Right renal pelvis (tissue), 4 donors: ENCODE measurements around the gene LGI1. TPM values are rescaled to one million over a fixed set of nuclear protein-coding genes. Genes with fewer than 3 reads are reported as not detected.

ENCODE experiments used
- DNase-seq, 4 donors: peaks; one replicate each; pipeline ENCODE4 v3.0.0-alpha.2; 2013; ENCODE audit warnings: low read depth in 4 of 4, low spot score in 3 of 4, missing footprints in 1 of 4
- polyA plus RNA-seq, 4 donors: library from polyadenylated mRNA; unstranded; fragments of 120-200 nt; gene quantifications; one replicate each; pipeline ENCODE4 v1.2.1, GENCODE V29; 2013; ENCODE audit not compliant: insufficient read length in 4 of 4

The LGI1 gene
- polyA plus RNA-seq = 1 to 10 TPM; 4.5 to 8.2 (median 7.2) TPM

- no peak for DNase-seq
Observed at GRCh38 chr10:93757801-93758507, at the start of gene LGI1. Gene LGI1, plus strand, starts transcription at chr10:93757936. Its CDS starts 209 bp downstream, at chr10:93758145.

DNA sequence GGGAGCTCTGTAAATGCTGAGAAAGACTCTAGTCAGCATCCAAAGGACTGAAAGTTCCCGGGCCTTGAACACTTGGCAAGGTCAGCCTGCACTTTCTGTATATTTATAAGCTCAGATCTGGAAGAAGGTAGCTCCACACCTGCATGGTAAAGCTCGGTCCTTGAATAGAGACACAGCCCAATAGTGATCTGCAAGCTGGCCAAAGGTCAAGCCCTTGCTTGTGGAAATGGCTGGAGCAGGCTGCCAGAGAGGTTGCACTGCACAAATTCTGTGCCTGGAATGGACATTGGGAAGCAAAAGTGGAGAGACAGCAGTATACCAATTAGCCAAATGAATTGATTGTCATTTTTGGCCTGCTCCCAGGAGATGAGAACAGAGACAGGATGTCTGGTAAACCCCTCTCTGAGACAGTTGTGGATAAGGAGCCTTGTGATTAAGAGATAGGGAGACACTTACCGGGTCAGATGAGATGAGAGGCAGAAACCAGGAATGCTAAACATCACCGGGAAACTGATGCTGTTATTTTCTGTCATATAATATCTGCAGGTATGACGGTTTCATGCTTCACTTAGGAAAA lies 47.3 kb upstream of the LGI1 start:
- DNase-seq = no peak

- no peak for DNase-seq
Observed at GRCh38 chr10:93711891-93712290, 45.8 kb upstream of the LGI1 start.

DNA sequence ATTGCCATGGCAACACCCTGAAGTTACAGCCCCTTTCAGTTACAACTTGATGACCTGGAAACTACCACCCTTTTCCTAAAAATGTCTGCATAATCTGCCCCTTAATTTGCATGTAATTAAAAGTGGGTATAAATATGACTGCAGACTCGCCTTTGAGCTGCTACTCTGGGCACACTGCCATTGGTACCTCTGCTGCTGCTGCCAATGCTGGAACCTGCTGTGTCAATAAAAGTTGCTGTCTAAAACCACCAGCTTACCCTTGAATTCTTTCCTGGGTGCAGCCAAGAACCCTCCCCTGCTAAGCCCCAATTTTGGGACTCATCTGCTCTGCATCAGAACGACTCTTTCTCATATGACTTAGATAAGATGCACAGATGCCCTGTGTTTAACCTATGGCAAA lies 45.1 kb upstream of the LGI1 start:
- DNase-seq = no peak

- DNase-seq = no peak
Observed at GRCh38 chr10:93715345-93715744, 42.4 kb upstream of the LGI1 start.

- DNase-seq = no peak
Observed at GRCh38 chr10:93716766-93717165, 41.0 kb upstream of the LGI1 start.

- no peak for DNase-seq
Observed at GRCh38 chr10:93718937-93719725, 38.6 kb upstream of the LGI1 start.

- DNase-seq = no peak
Observed at GRCh38 chr10:93719901-93720300, 37.8 kb upstream of the LGI1 start.

GRCh38 chr10:93722550-93722949 lies 35.2 kb upstream of the LGI1 start:
- DNase-seq = no peak

DNA sequence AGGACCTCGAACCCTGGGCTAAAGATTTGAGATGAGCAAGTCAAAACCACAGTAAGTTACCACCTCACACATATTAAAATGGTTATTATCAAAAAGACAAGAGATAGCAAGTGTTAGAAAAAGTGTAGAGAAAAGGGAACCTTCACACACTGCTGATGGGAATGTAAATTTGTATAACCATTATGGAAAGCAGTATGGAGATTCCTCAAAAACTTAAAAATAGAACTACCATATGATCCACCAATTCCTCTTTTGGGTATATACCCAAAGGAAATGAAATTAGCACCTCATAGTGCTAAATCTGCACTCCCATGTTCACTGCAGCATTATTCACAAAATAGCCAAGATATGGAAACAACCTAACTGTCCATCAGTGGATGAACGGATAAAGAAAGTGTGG lies 34.6 kb upstream of the LGI1 start:
- DNase-seq = no peak

DNA sequence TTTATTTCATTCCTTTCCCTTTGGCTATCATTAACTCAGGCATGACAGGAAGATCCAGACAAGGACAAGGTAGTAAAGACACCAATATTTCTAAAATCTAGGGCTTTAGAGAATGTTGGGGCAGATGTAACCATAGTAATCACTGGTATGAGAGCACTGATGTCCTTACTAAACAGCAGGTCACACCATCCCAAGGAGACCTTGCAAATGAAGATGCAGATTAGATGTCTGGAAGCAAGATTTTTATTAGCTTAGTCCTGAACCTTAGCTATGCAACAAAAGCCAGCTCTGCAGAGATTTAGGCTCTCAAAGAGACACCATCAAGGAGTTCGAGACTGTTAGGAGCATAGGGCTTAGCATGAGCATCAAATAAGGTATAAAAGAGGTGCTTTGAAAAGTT lies 31.7 kb upstream of the LGI1 start:
- DNase-seq = no peak

GRCh38 chr10:93741367-93741766 lies 16.4 kb upstream of the LGI1 start:
- DNase-seq = no peak

- no peak for DNase-seq
Observed at GRCh38 chr10:93742633-93743349, 14.9 kb upstream of the LGI1 start.

- DNase-seq = no peak
Observed at GRCh38 chr10:93745408-93746065, 12.2 kb upstream of the LGI1 start.

DNA sequence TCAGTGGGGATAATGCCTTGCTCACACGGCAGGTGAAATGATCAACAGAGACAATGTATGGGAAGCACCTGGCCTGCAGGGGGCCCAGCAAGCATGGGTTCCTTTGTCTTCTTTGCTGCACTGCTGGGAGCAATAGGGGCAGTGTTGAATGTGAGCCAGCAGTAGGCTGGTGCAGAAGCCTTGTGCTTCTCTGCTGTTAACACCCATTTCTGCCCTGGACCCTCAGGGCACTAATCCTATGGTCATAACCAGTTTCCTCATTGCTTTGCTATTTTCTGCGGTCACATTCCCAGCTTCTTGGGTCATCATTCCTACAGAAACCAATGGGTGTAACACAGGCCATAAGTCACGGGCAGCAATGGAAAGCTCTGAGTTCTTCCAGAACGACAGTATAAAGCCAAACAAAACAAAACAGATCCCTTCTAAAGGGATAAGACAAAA lies 10.9 kb upstream of the LGI1 start:
- DNase-seq = no peak

GRCh38 chr10:93749218-93749799 lies 8.4 kb upstream of the LGI1 start:
- DNase-seq = no peak

GRCh38 chr10:93751124-93751523 lies 6.6 kb upstream of the LGI1 start:
- DNase-seq = no peak

- DNase-seq = no peak
Observed at GRCh38 chr10:93751832-93752231, 5.9 kb upstream of the LGI1 start.

DNA sequence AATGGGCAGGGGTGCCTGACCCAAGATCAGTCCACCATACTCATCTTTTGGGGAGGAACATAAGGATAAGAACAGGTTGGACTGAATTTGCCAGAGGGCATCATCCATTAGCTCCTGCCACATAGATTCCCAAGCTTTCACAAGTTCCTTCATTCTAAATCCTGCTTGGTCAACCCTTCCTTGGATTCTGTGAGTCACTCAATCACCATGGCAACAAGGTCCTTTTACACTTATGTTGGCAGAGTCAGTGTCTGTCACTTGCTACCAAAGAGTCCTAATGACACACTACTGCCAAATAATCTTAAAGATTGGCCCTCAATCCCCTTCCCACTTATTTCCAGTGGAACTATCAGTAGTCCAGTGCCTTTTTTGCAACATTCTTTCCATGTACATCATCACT lies 5.0 kb upstream of the LGI1 start:
- DNase-seq = no peak

DNA sequence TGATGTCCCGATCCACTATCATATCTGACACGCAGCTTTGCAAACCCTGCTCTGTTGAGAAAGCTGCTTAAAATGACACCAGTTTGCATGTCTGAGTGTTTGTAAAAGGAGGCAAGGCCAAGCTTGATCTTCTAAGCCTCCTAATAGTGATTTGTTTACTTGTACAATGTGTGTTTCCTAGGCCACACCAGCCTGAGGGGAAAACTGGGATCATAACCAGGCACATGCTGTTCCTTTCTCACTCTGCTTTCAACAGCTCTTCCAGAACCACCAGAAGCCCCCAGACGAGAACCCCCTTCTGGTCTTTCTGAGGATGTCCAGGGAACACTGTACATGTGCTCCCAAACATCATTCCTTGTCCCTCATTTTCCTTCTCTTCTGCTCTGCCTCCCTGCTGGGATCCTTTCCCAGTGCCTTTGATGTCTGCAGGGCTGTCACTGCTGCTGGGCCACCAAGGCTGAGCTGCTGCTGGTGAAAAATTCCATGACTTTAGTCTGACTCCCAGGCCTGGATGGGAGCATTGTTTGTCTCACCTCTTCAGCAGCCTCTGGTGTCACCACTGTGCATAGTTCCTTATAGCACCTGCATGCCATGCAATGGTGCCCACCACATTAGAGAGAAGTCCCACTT lies 4.0 kb upstream of the LGI1 start:
- no peak for DNase-seq
